GM18873 (cell line): ENCODE results near the gene MEIS1.

ENCODE experiments used
- ATAC-seq: cut with Tn5 transposase; IDR thresholded peaks from one replicate; pipeline ENCODE4 v1.9.1; 2021; ENCODE audit warnings: mild to moderate bottlenecking, moderate library complexity, moderate number of reproducible peaks; ENCODE audit not compliant: unreplicated experiment, low FRiP score

The MEIS1 gene

DNA sequence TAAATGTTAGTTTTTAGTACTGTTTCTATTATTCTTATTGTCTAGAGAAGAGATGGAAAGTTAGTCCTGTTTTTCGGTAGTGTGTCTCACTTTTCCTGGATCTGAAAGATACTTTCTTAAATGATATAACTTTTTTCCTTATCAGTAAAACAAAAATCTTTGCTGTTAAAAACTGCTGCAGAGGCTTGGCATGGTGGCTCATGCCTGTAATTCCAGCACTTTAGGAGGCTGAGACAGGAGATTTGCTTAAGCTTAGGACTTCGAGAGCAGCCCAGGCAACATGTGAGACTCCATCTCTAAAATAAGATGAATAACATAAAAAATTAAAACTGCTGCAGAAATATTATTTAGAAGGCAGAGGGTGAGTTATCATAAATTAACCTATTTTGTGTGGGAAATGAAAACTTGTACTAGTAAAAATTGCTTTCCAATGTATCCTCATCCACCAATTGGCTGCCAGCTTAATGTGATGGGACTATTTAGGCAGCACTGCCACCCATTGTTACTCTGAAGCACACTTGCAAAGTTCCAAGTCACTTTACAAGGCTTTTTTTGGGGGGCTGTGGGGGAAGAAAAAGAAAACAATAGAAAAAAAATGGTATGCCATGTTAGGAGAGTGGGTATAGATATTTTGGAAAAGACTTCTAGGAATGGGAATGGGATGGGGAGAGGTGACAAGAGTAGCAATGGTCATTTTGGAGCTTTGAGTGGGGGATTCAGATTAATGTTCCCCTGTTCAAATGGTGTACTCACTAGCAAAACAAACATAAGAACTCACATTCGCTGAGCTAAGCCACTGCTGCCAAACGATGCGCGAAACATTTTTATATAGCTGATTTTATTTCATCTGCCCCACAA is 62.7 kb downstream of the MEIS1 start:
- no peak for ATAC-seq

DNA sequence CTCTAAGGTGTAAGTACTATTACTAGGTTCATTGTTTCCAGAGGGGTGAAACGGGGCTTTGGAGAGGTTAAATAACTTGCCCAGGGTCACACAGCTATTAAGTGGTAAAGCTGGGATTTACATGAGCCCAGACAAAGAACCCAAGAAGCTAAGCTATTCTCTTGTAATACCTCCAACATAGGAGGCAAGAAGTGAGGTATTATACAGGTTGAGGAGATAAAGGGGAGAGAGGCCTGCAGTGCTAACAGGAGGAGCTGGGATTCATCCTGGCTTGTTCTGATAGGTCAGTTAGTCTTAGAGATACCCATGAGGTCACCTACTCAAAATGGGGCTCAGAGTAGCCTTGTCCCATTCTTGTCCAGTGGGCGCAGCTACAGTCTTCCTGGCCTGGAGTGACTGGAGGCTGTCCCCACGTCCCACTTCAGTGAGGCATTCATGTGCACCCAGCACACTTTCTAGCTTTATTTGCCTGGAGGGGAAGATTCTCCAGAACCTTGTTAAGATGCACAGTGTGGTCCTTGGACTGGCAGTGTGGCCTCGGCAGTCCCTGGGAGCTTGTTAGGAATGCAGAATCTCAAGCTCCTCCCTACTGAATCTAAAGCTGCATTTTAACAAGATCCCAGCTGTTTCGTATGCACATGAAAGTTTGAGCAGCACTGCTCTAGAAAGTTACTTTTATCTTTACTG is 63.5 kb downstream of the MEIS1 start:
- ATAC-seq = no peak

DNA sequence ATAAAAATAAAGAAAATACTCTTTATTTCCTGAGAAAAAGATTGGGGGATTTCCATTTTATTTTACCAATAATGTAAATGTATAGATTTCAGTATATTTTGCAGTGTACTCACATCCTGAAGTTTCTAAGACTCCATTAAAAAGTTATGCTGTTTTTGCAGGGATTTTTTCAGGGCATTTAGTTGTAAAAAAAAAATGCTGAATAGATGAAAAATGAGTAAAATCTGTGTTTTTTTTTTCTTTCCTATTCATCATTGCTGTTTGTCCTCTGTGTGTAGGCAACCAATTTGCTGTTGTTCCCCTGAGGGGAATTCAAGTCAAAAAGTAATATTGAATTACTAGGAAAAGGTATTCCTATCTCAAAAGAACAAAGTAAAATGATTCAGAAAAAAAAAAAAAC is 66.3 kb downstream of the MEIS1 start:
- ATAC-seq = no peak

DNA sequence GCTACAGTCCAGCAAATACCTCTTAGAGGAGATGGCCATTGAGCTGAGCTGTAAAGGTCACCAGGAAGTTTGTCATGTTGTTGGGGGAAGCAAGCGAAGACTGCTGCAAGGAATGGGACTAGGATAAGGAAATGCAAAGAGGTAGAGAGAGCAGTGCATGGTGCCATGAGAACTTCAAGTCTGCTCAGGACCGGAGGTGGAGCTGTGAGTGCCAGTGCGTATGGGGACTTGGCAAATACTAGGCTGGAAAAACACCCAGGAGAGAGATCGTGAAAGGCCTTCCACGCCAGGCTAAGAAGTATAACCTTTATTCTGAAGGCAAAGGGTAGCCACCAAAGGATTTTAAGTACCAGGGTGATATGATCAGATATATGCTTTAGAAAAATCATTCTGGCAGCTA is 71.3 kb downstream of the MEIS1 start:
- ATAC-seq = no peak

DNA sequence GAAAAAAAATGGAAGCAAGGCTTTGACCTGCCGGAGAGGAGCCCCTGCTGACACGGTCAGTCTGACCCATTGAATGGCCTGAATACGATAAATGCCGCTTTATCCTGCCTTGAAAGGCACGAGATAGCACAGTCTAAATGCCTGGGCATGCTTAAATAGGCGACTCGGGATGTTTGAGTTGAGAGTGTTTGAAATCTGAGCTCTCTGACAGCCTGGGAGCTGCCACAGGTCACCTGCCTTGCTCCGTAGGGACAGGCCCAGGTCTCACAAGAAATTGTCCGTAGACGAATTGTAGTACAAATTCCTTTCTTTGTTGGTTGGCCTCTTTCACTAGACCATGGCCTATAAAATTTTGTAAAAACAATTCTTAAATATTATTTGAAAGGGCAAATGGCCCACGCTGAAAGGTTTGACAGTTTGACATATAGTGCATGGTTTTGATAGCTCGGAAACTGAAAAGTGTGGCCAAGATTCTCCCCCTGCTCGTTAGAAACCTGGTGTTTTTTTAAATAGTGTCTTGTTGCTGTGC is 72.8 kb downstream of the MEIS1 start:
- no peak for ATAC-seq

DNA sequence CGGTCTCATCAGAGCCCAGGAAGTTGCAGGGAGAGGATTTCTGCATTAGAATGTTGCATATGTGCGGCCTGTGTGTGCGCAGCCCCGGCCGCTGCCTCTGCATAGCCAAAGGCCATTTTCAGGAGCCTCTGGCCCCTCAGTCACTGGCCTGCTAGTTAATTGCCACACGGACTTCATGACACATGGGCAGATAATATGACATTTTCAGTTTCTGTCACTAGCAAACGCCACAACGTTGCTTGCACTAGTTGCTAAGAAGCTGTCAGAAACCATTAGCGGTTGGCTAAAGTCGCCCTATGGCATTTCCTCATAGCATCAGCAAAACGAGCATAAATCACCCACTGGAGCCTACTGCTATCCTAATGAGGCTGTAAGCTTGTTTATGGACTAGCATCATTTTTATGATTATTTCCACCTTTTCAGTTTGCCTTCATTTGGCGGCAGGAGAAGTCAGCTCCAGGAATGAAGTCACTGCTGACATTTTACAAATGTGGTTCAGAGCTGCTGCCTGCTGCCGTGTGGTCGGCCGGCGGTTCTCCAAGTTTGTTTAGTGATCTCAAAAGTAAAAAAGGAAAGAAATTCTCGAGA is 73.7 kb downstream of the MEIS1 start:
- ATAC-seq = no peak

DNA sequence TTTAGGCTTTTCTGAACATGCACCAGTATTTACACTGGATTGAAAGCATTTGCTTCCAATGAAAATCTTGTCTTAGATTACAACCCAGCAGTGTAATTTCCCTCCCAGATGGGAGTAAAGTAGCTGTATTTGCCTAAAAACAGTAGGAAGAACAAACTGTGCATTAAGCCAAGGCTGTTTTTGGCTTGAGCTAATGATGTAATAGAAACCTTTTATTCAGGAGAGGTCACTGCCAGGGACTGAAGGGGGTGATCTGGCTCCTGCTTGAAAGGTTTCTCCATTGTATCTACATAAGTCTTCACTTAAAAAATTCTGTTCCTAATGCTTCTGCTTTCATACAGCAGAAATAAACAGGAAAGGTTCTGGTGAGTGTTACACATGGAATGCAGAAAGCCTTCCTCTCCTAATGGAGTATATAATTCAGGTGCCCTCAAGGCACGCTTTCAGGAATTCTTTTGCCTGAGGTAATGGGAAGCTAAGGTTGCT is 74.4 kb downstream of the MEIS1 start:
- ATAC-seq = no peak

DNA sequence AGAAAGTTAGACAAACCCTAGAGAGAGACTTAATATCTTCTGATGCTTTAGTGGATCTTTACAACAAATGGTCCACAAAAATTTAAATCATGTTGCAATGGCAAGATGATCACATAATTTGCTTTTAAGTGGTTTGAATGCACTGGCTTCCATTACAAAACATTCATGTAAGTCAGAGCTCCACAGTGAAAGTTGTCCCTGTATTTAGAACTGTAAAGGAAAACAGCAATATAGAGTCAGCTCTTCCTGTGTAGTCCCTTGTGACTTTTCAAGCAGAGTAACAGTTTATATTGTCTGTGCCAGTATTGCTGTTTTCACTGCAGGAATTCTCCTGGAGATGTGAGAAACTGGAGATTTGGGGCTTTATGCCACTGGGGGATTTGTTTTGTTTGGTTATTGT is 77.7 kb downstream of the MEIS1 start:
- no peak for ATAC-seq

DNA sequence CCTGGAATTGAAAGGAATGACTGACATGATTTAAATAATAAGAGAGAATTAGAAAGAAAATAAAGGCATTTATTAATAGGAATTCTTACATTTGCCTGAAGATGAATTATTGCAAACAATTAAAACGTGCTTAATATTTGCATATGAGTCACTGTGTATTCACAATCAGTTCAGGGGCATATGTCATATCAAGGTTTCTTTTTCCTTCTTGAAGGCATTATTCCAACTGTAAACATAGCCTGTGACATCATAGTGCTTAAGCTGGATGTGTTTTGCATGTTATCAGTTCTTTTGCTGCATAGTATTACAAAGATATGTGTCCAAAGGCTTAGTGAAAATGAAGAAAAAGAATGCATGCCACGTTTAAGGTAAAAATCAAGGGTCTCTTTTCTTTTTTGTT is 80.8 kb downstream of the MEIS1 start:
- ATAC-seq = no peak

DNA sequence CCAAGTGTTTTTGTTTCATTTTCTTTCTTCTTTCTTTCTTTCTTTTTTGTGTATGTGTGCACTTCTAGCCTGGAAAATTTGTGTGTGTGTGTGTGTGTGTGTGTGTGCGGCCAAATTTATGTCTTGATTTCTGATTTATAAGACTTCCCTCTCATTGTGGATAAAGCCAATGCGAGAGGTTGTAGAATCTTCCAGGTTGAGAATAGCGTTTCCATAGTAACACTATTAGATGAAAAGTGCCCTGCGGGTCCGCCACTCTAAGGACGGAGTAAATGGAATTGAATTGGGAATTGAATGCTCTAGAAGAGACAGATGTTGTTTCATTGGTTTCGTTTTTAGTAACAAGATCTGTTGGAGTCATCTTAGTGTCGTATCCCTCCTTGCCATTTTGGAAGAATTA is 81.6 kb downstream of the MEIS1 start:
- ATAC-seq = no peak

DNA sequence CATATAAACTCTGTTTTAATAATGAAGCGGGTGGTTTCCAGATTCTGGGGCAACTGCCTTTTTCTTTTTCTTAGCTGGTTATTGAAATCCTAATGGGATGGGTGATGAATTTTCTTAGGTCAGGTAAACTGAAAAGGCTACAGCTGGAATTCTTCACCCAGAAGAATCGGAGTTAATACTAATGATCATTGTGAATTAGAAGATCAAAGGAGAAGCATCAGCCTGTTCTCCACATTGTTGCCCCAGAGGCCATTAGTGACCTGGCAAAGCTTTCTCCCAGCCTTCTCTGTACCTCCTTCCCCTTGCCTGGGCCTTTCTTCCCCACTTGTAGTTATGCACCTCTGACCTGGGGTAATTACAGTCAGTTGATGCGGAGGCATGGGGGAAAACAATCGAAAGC is 82.8 kb downstream of the MEIS1 start:
- no peak for ATAC-seq

DNA sequence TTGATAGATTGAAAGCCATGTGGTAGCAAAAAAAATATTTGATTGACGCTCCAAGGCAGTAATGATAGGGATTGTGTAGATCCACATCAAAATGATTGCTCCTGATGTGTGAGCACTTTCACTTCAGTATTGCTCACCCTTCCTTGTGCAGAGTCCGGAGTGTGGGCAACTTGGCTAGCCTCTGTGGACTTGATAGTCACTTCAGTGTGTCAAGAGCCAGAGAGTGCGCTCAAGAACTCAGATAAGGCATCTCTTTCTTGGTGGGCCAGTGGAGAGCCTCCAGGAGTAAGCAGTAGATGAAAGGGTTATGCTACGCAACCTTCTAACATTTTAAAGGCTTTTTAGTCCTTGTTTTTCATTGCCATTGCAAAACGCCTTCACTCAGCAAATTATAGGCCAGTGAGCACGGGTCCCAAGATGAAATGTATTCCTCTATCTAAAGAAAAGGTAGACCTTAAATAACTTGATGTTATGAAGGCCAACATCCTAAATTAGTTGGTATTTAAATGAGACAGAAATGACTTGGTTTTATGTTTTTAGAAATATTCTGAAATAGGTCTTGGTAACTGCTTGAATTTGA is 84.4 kb downstream of the MEIS1 start:
- no peak for ATAC-seq

DNA sequence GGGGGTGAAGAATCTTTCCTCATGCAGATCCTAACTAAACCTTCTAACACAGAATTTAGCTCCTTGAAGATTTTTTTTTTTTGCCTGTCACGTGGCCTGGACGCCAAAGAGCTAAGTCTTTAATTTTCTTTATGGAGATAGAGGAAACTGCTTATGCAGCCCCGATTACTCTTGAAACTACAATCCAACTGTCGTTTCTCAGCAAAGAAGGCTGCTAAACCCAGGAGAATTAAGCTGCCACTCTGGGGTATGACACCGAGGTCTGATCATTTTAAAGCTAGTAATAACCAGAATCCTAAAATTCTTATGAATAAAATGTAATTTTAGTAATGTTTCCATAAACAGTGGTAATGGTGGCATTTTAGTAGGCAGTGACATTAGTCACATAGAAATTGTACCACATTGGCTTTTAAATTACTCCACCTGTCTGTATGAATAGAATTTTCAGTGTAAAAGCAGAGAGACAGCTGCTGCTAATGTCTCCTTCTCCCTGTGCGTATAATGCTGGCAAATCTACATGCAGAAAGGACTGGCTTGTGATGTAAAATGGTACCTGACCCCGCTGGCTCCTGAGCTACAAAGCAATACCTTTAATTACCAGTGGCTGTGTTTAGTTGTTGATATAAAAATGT is 86.5 kb downstream of the MEIS1 start:
- ATAC-seq = no peak

DNA sequence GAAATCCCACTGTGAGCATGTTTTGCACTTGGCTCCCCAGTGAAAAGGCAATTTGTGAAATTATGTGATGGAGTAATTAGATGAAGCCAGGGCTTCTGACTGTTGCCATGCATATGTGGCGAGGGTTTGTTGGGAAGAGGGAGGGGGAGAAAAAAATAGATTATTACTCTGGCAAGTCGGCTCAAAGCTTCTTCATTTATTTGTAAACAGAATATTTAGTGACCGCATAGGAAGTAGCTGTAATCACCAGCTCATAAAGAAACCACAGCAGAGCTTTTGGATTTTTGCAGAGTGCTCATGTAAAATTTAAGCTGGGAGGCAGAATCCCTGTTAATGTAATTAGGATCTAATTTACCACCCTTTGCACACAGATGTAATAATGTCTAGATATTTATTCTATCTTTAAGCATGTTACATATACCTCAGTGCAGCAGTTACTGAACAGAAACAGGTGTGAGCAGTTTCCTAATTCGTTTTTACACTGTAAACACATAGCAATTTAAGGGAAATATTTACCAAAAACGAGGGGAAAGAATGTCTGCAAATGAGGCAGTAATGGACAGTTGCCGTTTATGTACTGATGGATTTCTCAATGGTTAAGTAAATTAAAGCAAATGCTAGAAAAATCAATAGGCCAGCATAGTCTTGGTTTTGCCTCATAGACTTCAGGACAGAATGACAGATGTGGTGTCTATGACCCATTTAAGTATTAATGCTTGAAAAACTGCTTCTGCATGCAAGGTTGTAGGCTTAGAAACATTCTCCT is 87.9 kb downstream of the MEIS1 start:
- no peak for ATAC-seq

DNA sequence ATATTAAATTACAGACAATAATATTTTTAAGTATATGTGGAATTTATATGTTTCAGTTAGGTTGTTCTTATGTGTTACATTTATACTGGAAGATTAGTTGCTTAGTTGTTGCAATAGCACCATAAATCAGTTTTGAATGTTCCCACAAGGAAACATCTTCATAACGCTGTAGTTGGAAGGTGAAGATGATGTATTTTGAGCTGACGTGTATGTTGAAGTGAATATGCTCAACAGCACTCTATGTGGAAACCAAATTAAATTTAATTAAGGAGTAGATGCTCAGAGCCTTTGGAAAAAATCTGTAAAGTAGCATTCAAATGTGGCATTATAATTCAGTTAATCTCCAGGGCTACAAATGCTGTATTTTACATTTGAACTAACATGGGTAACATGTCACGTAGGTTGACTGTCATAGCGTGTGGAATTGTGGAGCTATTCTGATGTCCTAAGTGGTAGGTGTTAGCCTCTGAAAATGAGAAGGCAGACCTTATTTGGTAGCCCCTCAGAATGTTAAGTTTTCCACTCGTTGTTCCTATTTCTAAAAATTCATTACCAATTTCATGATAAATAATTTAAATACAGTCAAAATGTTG is 88.5 kb downstream of the MEIS1 start:
- no peak for ATAC-seq

DNA sequence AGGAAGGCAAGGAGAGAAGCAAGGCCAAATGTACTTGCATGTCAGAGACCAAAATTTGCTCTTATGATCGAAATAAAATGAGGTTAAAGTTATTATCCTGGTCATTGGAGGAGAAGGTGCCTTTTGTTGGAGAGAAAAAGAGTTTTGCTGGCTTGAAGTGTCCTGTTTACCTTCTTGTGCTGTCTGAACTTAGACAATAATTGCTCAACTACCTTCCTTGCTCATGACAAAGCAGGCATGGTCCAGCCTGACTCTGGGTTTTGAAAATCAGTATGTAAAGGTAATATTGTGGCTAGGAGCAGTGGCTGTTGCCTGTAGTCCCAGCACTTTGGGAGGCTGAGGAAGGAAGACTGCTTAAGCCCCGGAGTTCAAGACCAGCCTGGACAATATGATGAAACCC is 89.1 kb downstream of the MEIS1 start:
- ATAC-seq = no peak

DNA sequence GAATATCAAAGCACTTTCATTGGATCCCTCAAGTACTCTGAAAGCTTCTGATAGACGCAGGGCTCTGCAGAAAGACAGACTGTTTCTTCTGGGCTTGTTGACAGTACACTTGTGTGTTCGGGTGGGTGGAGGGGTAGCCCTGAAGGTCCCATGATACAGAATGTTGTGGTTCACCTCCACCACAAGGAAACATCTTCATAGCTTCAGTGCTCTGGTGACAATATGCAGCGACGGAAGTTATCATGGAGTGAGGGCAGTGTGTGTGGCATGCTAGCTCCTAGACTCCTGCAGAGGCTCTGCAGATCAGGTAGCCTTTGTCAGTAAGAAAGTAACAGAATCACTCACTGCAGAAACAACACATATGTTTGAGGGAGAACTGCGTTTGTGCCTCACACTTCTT is 90.7 kb downstream of the MEIS1 start:
- ATAC-seq = no peak

DNA sequence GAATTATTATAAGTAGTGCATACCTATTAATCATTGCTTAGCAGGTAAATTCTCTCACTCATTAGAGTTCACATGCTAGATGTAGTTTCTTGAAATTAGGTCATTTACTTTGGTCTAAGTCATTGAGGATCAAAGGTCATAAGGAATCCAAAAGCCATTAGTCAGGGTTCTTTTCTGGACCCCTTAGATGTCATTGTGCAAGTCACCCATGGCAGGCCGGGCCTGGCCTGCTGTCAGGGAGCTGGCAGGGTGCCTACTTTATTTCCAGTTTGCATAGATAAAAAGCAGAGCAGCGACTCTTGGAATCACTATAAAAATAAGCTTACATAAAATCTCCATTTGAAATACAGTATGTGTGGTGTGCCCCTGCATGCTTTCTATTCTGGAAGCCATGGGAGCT is 91.3 kb downstream of the MEIS1 start:
- no peak for ATAC-seq

DNA sequence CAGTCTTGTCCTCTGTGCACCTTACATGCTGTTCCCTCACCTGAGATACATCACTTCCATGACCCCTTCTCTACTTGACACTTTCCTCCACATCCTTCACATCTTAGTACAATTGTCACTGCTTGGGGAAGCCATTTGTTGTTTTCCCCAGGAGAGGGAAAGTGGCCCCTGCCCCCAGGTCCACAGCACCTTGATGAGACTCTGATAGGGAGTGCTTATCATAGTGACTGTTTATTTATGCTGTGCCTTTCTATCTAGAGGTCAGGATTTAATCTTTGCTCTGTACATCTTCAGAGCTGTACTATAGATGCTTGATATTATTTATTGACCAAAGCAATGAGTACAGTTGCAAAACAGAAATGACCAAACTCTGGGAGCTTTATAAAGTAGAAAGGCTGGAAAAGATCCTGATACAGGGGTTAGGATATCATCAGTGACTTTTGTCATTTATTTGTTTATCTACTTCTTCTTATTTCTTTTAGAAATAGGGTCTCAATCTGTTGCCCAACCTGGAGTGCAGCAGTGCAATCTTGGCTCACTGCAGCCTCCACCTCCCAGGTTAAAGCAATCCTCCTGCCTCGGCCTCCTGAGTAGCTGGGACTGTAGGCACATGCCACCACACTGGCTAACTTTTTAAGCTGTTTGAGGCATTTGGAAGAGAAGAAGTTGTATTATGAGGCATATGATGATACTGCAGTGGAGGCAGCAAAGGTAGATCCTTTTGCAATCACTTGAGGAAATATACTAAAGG is 94.2 kb downstream of the MEIS1 start:
- no peak for ATAC-seq
